SK-N-SH treated with all-trans-retinoic acid at 6 μM for 48 hours (cell line): ENCODE results near the gene PSMD10.

Experiments
- ATAC-seq: fragments of 200-7000 bp; cut with Tn5 transposase; 3 replicates; pipeline ENCODE4 v1.9.1; 2020; ENCODE audit warnings: mild to moderate bottlenecking, moderate library complexity
- BACH2 ChIP-seq: fragments of 250-450 bp; sonication (Bioruptor Pico); IDR thresholded peaks from 2 replicates; pipeline ENCODE4 v1.9.0; 2021; ENCODE audit warnings: mild to moderate bottlenecking, borderline replicate concordance
- CREB5 ChIP-seq: fragments of 250-450 bp; sonication (Bioruptor Pico); IDR thresholded peaks from 2 replicates; pipeline ENCODE4 v1.5.1; 2020; ENCODE audit warnings: low read depth, mild to moderate bottlenecking, moderate library complexity
- CSDC2 ChIP-seq: fragments of 250-450 bp; sonication (Bioruptor Pico); IDR thresholded peaks from 2 replicates; pipeline ENCODE4 v1.5.0; 2020; ENCODE audit warnings: mild to moderate bottlenecking, moderate library complexity
- CSRNP3 ChIP-seq: fragments of 250-450 bp; sonication (Bioruptor Pico); IDR thresholded peaks from 2 replicates; pipeline ENCODE4 v1.5.1; 2021; ENCODE audit warnings: mild to moderate bottlenecking, moderate library complexity
- GLIS3 ChIP-seq: fragments of 250-450 bp; sonication (Bioruptor Pico); IDR thresholded peaks from 2 replicates; pipeline ENCODE4 v1.5.0; 2020; ENCODE audit warnings: mild to moderate bottlenecking, moderate library complexity
- ISL1 ChIP-seq: fragments of 250-450 bp; sonication (Bioruptor Pico); IDR thresholded peaks from 2 replicates; pipeline ENCODE4 v2.1.2; 2022; ENCODE audit warnings: mild to moderate bottlenecking, moderate library complexity
- OSR1 ChIP-seq: fragments of 250-450 bp; sonication (Bioruptor Pico); IDR thresholded peaks from 2 replicates; pipeline ENCODE4 v1.8.0; 2022; ENCODE audit warnings: moderate library complexity, mild to moderate bottlenecking, inconsistent platforms
- PATZ1 ChIP-seq: fragments of 250-450 bp; sonication (Bioruptor Pico); IDR thresholded peaks from 2 replicates; pipeline ENCODE4 v1.8.0; 2020; ENCODE audit warnings: mild to moderate bottlenecking, moderate library complexity, borderline replicate concordance
- POU6F1 ChIP-seq: fragments of 250-450 bp; sonication (Bioruptor Pico); IDR thresholded peaks from 2 replicates; pipeline ENCODE4 v1.8.0; 2021; ENCODE audit warnings: low read depth, mild to moderate bottlenecking, moderate library complexity, borderline replicate concordance
- RARB ChIP-seq: fragments of 250-450 bp; sonication (Bioruptor Pico); IDR thresholded peaks from 2 replicates; pipeline ENCODE4 v1.8.0; 2021; ENCODE audit warnings: mild to moderate bottlenecking, moderate library complexity
- SNAI2 ChIP-seq: fragments of 250-450 bp; sonication (Bioruptor Pico); IDR thresholded peaks from 2 replicates; pipeline ENCODE4 v1.5.0; 2020; ENCODE audit warnings: mild to moderate bottlenecking, moderate library complexity
- TSHZ2 ChIP-seq: fragments of 250-450 bp; sonication (Bioruptor Pico); IDR thresholded peaks from 2 replicates; pipeline ENCODE4 v1.5.0; 2020; ENCODE audit warnings: mild to moderate bottlenecking, moderate library complexity
- ZC3H10 ChIP-seq: fragments of 250-450 bp; sonication (Bioruptor Pico); IDR thresholded peaks from 2 replicates; pipeline ENCODE4 v1.5.1; 2021; ENCODE audit warnings: mild to moderate bottlenecking, moderate library complexity
- ZFP3 ChIP-seq: fragments of 250-450 bp; sonication (Bioruptor Pico); IDR thresholded peaks from 2 replicates; pipeline ENCODE4 v1.5.0; 2020; ENCODE audit warnings: mild to moderate bottlenecking, moderate library complexity
- ZFP30 ChIP-seq: fragments of 450-650 bp; formaldehyde crosslinking; IDR thresholded peaks from 2 replicates; pipeline ENCODE4 v1.5.0; 2022; ENCODE audit warnings: mild to moderate bottlenecking, moderate library complexity
- ZNF565 ChIP-seq: fragments of 450-650 bp; formaldehyde crosslinking; conservative IDR thresholded peaks from 2 replicates; pipeline ENCODE4 v1.5.0; 2020; ENCODE audit warnings: low read depth, mild to moderate bottlenecking, moderate library complexity
- ZNF70 ChIP-seq: fragments of 450-650 bp; formaldehyde crosslinking; IDR thresholded peaks from 2 replicates; pipeline ENCODE4 v1.5.0; 2020; ENCODE audit warnings: mild to moderate bottlenecking, moderate library complexity
- ZNF8 ChIP-seq: fragments of 450-650 bp; formaldehyde crosslinking; IDR thresholded peaks from 2 replicates; pipeline ENCODE4 v1.5.0; 2020; ENCODE audit warnings: mild to moderate bottlenecking, moderate library complexity

Gene PSMD10

GRCh38 chrX:108064613-108065012 lies 26.7 kb downstream of the PSMD10 start:
- no peak for TF ChIP-seq TSHZ2 (CRISPR knock-in tag)
- TF ChIP-seq ZC3H10 (CRISPR knock-in tag) = no peak
- no peak for TF ChIP-seq ZNF70
- no peak for TF ChIP-seq OSR1
- TF ChIP-seq ZNF565 (CRISPR knock-in tag) = no peak
- no peak for TF ChIP-seq CREB5 (CRISPR knock-in tag)
- no peak for TF ChIP-seq CSDC2 (CRISPR knock-in tag)
- no peak for ATAC-seq

GRCh38 chrX:108064001-108064400 lies 27.3 kb downstream of the PSMD10 start:
- no peak for TF ChIP-seq ZC3H10 (CRISPR knock-in tag)
- TF ChIP-seq OSR1 = no peak
- TF ChIP-seq TSHZ2 (CRISPR knock-in tag) = no peak
- no peak for TF ChIP-seq ISL1
- no peak for TF ChIP-seq SNAI2 (CRISPR knock-in tag)
- no peak for TF ChIP-seq PATZ1
- no peak for TF ChIP-seq POU6F1
- no peak for TF ChIP-seq CSRNP3
- TF ChIP-seq ZFP30 (CRISPR knock-in tag) = no peak
- TF ChIP-seq ZFP3 = no peak
- no peak for TF ChIP-seq RARB (CRISPR knock-in tag)
- no peak for TF ChIP-seq GLIS3 (CRISPR knock-in tag)
- no peak for TF ChIP-seq CSDC2 (CRISPR knock-in tag)
- ATAC-seq = no peak

- ATAC-seq = no peak
These were observed 31.5 kb downstream of the PSMD10 start for GRCh38 chrX:108059801-108060200.

More at GRCh38 chrX:108059801-108060200, 31.5 kb downstream of the PSMD10 start:
- TF ChIP-seq BACH2 (CRISPR knock-in tag) (no peak), ZNF565 (CRISPR knock-in tag) (no peak), RARB (CRISPR knock-in tag) (no peak), CSRNP3 (no peak), ZFP3 (no peak), PATZ1 (no peak), SNAI2 (CRISPR knock-in tag) (no peak), GLIS3 (CRISPR knock-in tag) (no peak), ZNF8 (CRISPR knock-in tag) (no peak), POU6F1 (no peak)
- TF ChIP-seq, all 23 proteins: peak for 0
